OCI-LY7 (cell line): ENCODE results near the gene TGFBR1. TPM values are rescaled to one million over a fixed set of nuclear protein-coding genes. Genes with fewer than 3 reads are reported as not detected.

Source experiments
- BruUV-seq: library from RNA; stranded (reverse); fragments of 400-500 nt; replicated peaks from 2 replicates; lab custom pipeline; 2021; lab: Mats Ljungman, UMichigan
- CTCF ChIA-PET: fragments of 300-600 bp; sonication (Branson Sonifier 250); formaldehyde crosslinking; loops from one replicate; lab custom pipeline; 2022; ENCODE audit warnings: antibody characterized with exemption; ENCODE audit not compliant: unreplicated experiment; lab: Charles Lee
- POLR2A ChIA-PET: fragments of 300-600 bp; sonication (Branson Sonifier 250); formaldehyde crosslinking; loops from one replicate; lab custom pipeline; 2022; ENCODE audit warnings: antibody characterized with exemption; lab: Charles Lee
- DNase-seq: peaks from one replicate; pipeline ENCODE4 v3.0.0-alpha.2; 2015; ENCODE audit warnings: low spot score
- H2AFZ ChIP-seq: fragments of 200-600 bp; sonication (generic), shearing (Covaris generic); 2 replicates; pipeline ENCODE4 v1.6.1; 2014; ENCODE audit warnings: mild to moderate bottlenecking, antibody characterized with exemption, low read length, moderate library complexity
- H3K27ac ChIP-seq: fragments of 200-600 bp; sonication (generic); 2 replicates; pipeline ENCODE4 v1.5.1; 2014; ENCODE audit warnings: mixed run types, low read depth, mild to moderate bottlenecking, moderate library complexity, low read length, inconsistent platforms; ENCODE audit not compliant: poor library complexity, severe bottlenecking
- H3K36me3 ChIP-seq: fragments of 200-600 bp; sonication (generic); 2 replicates; pipeline ENCODE4 v1.6.1; 2014; ENCODE audit warnings: mild to moderate bottlenecking, antibody characterized with exemption, low read length, moderate library complexity, mixed read lengths; ENCODE audit not compliant: insufficient read depth
- H3K4me1 ChIP-seq: fragments of 200-600 bp; sonication (generic); 2 replicates; pipeline ENCODE4 v1.5.1; 2014; ENCODE audit warnings: mild to moderate bottlenecking, low read length; ENCODE audit not compliant: insufficient read depth, poor library complexity, severe bottlenecking
- H3K4me2 ChIP-seq: fragments of 200-600 bp; sonication (generic); 2 replicates; pipeline ENCODE4 v1.6.1; 2014; ENCODE audit warnings: mild to moderate bottlenecking, low read length
- H3K4me3 ChIP-seq: fragments of 200-600 bp; sonication (generic); 2 replicates; pipeline ENCODE4 v1.5.1; 2014; ENCODE audit warnings: mild to moderate bottlenecking, low read depth, low read length; ENCODE audit not compliant: poor library complexity, severe bottlenecking
- H3K79me2 ChIP-seq: fragments of 200-600 bp; sonication (generic); 2 replicates; pipeline ENCODE4 v1.6.1; 2016; ENCODE audit warnings: low read depth, mild to moderate bottlenecking, low read length, moderate library complexity, mixed read lengths; ENCODE audit not compliant: insufficient read depth
- H3K9me2 ChIP-seq: fragments of 200-600 bp; sonication (generic); 2 replicates; pipeline ENCODE4 v1.6.1; 2016; ENCODE audit warnings: mild to moderate bottlenecking, low read length, mixed read lengths; ENCODE audit not compliant: insufficient read depth
- H3K9me3 ChIP-seq: fragments of 200-600 bp; sonication (generic); 2 replicates; pipeline ENCODE4 v1.6.1; 2014; ENCODE audit warnings: mild to moderate bottlenecking, mixed run types, low read length, mixed read lengths
- H4K20me1 ChIP-seq: fragments of 200-600 bp; sonication (generic); 2 replicates; pipeline ENCODE4 v1.6.1; 2014; ENCODE audit warnings: mild to moderate bottlenecking, antibody characterized with exemption, low read length, moderate library complexity, mixed read lengths; ENCODE audit not compliant: insufficient read depth
- EZH2phosphoT487 ChIP-seq: fragments of 200-600 bp; sonication (generic); IDR thresholded peaks from 2 replicates; pipeline ENCODE4 v1.6.1; 2018; ENCODE audit warnings: low read depth, borderline replicate concordance, mild to moderate bottlenecking, mixed run types, antibody characterized with exemption, low read length, moderate library complexity, mixed read lengths
- intact Hi-C: fragments of 100-400 bp; cut with micrococcal nuclease; formaldehyde crosslinking; loops from one replicate; pipeline ENCODE4 v1.10.0; 2022; ENCODE audit not compliant: unreplicated experiment
- total RNA-seq, 2 experiments: library from RNA; depleted of rRNA in 1 of 2; stranded (reverse); fragments of >200 nt in 1 of 2; shearing (Covaris generic) in 1 of 2; gene quantifications; 2 replicates each; pipeline ENCODE4 v1.2.3, GENCODE V29; 2014 to 2022
- TF ChIP-seq, protein P1 (sequence below): fragments of 200-600 bp; sonication (generic); conservative IDR thresholded peaks from 2 replicates; pipeline ENCODE4 v1.5.1; 2014; ENCODE audit warnings: mild to moderate bottlenecking, antibody characterized with exemption, low read length, moderate library complexity, mixed read lengths

Gene TGFBR1
- total RNA-seq, 2 experiments from 2014 or later, result 13.6 to 36.7 TPM

DNA sequence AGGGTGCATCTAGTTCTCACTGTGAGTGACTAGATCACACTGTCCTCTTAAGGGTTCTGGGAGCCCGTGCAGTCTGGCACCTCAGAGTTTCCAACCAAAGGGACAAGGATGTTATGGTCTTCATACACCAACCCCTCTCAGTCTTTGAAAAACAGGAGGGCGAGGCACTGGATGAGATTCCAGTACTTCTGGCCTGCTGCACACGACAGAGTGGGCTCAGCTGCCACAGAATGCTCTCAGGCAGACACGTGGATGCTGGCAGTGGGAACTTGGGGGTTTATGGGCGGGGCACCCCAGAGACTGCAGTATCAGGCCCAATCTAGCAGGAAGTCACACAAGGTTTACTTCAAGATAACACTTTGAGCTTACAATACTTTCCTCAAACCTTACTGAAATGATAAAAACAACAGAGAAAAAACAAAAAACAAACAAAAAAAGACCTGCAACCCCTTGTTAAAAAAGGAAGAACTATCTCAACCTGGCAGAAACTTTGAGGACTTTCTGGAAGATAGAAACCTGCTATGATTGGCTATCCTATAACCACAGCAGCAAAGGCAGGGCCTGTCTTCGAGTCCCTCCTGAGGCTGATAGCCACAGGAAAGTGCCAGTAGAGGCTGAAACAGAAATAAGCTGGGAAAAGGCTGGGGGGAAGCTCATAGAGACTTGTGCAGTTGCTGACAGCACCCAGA lies 28.3 kb upstream of the TGFBR1 start:
- peaks cover 8% of the 10 kb centered on the region for H3K4me1 ChIP-seq
- ChIA-PET CTCF (no interaction called here), POLR2A (no interaction called here)
- H3K9me3 ChIP-seq, result no peaks in the 10 kb centered on the region
- BruUV-seq, result no TSS peak
- H3K27ac ChIP-seq, result no peak overlapping the region
- DNase-seq, result no peak
- no peaks in the 10 kb centered on the region for H3K9me2 ChIP-seq
- no peaks in the 10 kb centered on the region for H4K20me1 ChIP-seq
- no peak overlapping the region for H3K4me2 ChIP-seq
- intact Hi-C loops, result no loop called here
- peak overlapping the region; percentile 50 for H2AFZ ChIP-seq
- no peak overlapping the region for H3K4me3 ChIP-seq
- no peak for TF ChIP-seq EZH2phosphoT487
- TF ChIP-seq, protein P1, sequence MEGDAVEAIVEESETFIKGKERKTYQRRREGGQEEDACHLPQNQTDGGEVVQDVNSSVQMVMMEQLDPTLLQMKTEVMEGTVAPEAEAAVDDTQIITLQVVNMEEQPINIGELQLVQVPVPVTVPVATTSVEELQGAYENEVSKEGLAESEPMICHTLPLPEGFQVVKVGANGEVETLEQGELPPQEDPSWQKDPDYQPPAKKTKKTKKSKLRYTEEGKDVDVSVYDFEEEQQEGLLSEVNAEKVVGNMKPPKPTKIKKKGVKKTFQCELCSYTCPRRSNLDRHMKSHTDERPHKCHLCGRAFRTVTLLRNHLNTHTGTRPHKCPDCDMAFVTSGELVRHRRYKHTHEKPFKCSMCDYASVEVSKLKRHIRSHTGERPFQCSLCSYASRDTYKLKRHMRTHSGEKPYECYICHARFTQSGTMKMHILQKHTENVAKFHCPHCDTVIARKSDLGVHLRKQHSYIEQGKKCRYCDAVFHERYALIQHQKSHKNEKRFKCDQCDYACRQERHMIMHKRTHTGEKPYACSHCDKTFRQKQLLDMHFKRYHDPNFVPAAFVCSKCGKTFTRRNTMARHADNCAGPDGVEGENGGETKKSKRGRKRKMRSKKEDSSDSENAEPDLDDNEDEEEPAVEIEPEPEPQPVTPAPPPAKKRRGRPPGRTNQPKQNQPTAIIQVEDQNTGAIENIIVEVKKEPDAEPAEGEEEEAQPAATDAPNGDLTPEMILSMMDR, result no peak
- H3K36me3 ChIP-seq, result no peaks in the 10 kb centered on the region
- H3K79me2 ChIP-seq, result no peaks in the 10 kb centered on the region

DNA sequence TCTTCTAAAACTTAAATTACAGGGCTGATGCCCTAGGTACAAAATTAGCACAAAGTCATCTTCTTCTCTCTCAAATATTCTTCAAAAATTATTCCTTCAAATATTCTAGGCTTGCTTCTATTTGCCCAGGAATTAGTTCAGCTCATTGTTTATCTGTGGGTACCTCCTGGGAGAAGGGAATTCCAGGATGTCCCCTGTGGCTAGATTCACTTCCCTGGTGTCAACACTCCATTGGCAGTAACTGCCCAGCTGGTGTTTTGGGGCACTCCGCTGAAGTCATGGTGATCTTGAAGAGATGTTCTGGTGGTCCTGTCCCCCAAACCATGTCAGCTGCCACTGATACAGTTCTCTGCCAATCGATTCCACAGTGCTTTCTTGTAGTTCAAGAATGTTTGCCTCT lies 26.2 kb upstream of the TGFBR1 start:
- intact Hi-C loops, result no loop called here
- Histone ChIP-seq H2AFZ (no peak overlapping the region), H3K9me2 (no peaks in the 10 kb centered on the region), H3K36me3 (no peaks in the 10 kb centered on the region), H3K4me2 (no peak overlapping the region), H3K27ac (no peak overlapping the region), H3K4me1 (peaks cover 8% of the 10 kb centered on the region), H3K4me3 (no peak overlapping the region), H3K9me3 (no peaks in the 10 kb centered on the region), H4K20me1 (no peaks in the 10 kb centered on the region), H3K79me2 (no peaks in the 10 kb centered on the region)
- TF ChIP-seq, protein P1, result no peak
- TF ChIP-seq EZH2phosphoT487, result no peak
- DNase-seq, result no peak
- ChIA-PET CTCF (no interaction called here), POLR2A (no interaction called here)
- no TSS peak for BruUV-seq

DNA sequence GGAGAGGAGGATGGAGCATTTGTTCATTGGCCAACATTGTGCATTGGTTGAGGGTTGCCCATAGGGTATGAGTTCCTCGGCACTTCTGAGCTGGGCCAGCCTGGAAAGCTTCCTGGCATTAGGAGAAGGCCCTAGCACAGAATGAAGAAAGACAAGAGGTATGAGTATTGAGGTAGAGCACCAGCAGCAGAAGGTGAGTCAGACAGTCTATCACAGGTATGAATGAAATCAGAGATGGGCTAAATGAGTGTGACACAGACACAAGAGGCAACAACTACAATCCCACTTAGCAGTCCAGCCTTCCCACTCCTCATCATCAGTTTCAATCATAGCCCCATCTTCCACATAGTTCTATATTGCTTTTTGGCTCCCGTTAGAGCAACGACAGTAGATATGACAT lies 25.4 kb upstream of the TGFBR1 start:
- H2AFZ ChIP-seq, result no peak overlapping the region
- no peaks in the 10 kb centered on the region for H3K9me2 ChIP-seq
- no peak overlapping the region for H3K4me2 ChIP-seq
- peaks cover 8% of the 10 kb centered on the region for H3K4me1 ChIP-seq
- no TSS peak for BruUV-seq
- CTCF ChIA-PET, result no interaction called here
- H3K9me3 ChIP-seq, result no peaks in the 10 kb centered on the region
- no peak overlapping the region for H3K27ac ChIP-seq
- H3K36me3 ChIP-seq, result no peaks in the 10 kb centered on the region
- no peaks in the 10 kb centered on the region for H4K20me1 ChIP-seq
- H3K79me2 ChIP-seq, result no peaks in the 10 kb centered on the region
- no peak for DNase-seq
- no peak overlapping the region for H3K4me3 ChIP-seq
- intact Hi-C loops, result no loop called here
- TF ChIP-seq, protein P1, result no peak
- no peak for TF ChIP-seq EZH2phosphoT487
- POLR2A ChIA-PET, result interaction anchor here (0.6 kb wide), 1 partner anchor 146 kb away, joined by 3 read pairs; no protein-coding TSS in a partner anchor
